LNCAP (cell line): Measurements from ENCODE around the gene CCDC180.

Experiments used
- TF ChIP-seq, protein P1 (sequence below): fragments of 450-650 bp; IDR thresholded peaks from 2 replicates; pipeline ENCODE4 v1.5.1; 2017; ENCODE audit warnings: mild to moderate bottlenecking

Gene CCDC180

DNA sequence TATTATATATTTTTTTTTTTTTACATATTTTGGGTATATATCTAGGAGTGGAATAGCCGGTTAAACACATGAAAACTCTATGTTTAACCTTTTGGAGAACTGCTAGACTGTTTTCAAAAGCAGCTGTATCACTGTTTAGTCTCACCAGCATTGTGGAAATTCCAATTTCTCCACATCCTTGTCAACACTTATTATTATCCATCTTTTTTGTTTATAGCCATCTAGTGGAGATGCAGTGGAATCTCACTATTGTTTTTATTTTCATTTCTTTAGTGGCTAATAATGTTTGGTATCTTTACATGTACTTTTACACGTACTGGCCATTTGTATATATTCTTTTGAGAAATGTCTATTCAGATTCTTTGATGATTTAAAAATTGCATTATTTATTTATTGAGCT lies 22.7 kb upstream of the CCDC180 start:
- TF ChIP-seq, protein P1, sequence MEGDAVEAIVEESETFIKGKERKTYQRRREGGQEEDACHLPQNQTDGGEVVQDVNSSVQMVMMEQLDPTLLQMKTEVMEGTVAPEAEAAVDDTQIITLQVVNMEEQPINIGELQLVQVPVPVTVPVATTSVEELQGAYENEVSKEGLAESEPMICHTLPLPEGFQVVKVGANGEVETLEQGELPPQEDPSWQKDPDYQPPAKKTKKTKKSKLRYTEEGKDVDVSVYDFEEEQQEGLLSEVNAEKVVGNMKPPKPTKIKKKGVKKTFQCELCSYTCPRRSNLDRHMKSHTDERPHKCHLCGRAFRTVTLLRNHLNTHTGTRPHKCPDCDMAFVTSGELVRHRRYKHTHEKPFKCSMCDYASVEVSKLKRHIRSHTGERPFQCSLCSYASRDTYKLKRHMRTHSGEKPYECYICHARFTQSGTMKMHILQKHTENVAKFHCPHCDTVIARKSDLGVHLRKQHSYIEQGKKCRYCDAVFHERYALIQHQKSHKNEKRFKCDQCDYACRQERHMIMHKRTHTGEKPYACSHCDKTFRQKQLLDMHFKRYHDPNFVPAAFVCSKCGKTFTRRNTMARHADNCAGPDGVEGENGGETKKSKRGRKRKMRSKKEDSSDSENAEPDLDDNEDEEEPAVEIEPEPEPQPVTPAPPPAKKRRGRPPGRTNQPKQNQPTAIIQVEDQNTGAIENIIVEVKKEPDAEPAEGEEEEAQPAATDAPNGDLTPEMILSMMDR: peak; percentile 28; the same call in 1 of the 2 replicates

DNA sequence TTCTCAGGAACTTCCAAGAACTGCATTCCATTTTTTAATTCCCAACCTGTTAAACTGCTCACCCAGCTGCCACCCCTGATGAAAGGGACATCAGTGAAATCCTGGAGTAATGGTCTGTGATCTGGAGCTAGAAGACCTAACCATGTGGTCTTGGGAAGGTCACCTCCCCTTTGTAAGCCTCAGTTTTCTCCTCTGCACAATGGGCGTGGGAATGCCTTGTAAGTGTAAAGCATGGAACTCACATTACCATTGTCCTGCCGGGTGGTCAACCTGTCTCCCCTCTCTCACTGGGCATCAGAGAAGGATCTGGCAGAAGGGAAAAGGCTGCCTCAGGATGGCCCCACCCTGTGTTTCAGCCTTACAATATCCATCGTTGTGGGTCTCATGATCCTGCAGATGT lies 15.3 kb upstream of the CCDC180 start:
- TF ChIP-seq, protein P1: no peak

DNA sequence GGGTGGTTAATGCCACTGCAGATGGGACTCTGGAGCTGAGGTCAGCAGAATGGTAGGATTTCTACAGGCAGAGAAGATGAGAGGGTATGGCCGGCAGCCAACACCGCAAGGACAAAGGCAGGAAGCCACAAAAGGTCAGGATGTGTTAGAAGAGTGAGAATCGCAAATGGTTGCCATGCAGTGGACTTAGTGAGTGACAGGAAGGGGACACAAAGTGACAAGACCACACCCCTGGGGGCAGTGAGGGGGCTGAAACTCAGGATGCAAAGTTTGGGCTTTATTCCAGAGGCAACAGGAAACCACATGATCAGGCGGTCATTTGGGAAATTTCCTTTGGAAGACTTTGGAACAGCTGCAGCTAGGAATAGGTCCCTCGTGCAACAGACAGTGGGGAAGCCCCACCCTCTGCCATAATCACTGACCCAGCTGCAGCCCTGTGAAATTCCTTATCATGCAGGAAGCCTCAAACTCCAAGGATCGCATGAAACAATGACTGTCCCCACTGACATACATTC lies 14.2 kb upstream of the CCDC180 start:
- TF ChIP-seq, protein P1: no peak

DNA sequence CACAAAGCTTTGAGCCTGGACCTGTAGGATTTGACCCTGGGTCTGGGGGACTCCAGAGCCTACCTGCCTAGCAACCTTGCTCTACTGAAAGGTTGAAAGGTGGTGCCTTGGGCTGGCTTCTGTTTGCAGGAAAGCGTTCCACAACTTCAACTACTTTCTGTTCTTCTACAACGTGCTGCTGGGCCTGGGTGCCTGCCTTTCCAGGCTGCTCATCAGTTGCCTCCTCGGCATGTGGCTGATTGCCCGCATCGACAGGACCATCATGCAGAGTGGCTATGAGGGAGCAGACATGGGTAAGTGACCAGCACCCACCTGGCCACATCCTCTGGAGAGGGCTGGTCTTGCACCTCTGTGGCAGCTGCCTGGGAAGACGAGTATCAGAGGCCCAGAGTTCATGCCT lies 13.6 kb upstream of the CCDC180 start:
- TF ChIP-seq, protein P1: no peak

DNA sequence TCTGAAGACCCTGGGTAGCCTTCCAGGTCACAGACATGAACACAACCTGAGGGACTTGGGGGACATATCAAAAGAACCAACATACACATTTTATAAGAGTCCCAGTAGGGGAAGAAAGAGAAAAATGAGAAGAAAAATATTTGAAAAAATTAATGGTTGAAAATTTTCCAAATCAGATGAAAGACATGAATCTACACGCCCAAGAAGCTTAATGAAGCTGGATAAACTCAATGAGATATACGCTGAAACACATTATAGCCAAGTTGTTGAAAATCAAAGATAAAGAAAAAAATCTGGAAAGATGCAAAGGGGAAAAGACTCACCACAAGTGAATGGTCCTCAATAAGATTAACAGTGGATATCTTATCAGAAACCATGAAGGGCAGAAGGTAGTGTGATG lies 9.6 kb upstream of the CCDC180 start:
- TF ChIP-seq, protein P1: no peak

DNA sequence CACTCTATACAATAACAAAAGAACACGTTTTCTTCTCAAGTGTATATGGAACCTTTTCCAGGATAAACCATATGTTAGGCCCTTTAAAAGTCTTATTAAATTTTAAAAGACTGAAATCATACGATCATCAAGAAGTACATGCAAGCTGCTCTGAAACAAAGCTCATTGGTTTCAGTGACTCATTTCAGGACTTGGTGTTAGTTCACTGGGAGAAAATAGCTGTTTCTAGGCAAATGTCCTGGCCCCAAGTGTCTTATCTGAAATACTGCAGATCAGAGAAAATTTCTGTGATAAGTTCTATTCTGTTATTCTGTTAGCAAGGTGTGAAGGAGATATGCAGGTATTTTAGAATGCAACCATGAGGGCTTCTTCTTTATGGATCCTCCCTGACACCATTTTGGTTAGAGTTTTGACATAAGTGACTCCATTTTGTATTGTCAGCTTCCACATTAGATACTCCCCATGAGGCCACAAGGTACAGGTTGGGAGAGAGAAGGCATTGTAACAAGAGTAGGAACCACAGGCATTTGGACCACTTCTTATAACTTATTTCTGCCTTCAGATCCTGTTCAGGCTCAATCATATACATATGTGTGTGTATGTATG lies 7.5 kb upstream of the CCDC180 start:
- TF ChIP-seq, protein P1: no peak

DNA sequence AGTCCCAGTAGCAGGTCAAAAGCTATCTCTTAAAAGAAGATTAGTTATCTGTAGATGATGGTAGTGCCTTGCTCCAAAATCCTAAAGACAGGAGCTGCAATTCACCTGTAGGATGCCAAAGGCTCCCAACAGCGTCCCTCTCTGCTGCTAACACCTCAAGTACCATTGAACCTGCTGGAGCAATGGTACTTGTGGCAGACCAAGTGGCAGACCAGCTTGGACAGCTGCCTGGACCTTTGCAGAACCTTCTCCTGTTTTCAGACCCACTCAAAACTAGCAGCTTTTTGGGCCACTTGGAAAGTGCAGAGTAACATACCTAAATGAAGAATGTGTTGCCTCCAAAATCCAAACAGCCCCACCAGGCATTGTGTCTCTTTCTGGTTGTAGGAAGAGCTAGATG lies 6.9 kb upstream of the CCDC180 start:
- TF ChIP-seq, protein P1: no peak

DNA sequence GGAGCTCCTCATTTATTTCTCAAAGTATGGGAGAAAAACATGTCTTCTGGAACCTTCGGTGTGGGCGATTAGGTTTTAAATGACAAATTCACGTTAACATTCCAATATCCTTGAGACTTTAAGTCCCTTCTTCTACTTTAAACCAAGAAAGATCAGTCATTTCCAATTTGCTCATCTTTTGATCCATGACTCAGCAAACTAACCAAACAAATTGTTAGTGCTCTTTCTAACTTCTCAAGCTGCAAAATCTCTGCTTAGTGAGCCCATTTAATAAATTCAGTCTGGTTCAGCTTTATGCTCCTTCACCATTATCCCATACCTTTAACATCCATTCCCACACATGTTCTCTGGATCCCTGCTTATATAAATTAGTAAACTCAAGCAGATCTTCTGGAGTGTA lies 5.5 kb upstream of the CCDC180 start:
- TF ChIP-seq, protein P1: no peak
